Measurements from ENCODE around the gene MYRF. TPM values are rescaled to one million over a fixed set of nuclear protein-coding genes. Genes with fewer than 3 reads are reported as not detected.

MYRF gene
- polyA plus RNA-seq, 1 donor from 2014 or later: not detected

DNA sequence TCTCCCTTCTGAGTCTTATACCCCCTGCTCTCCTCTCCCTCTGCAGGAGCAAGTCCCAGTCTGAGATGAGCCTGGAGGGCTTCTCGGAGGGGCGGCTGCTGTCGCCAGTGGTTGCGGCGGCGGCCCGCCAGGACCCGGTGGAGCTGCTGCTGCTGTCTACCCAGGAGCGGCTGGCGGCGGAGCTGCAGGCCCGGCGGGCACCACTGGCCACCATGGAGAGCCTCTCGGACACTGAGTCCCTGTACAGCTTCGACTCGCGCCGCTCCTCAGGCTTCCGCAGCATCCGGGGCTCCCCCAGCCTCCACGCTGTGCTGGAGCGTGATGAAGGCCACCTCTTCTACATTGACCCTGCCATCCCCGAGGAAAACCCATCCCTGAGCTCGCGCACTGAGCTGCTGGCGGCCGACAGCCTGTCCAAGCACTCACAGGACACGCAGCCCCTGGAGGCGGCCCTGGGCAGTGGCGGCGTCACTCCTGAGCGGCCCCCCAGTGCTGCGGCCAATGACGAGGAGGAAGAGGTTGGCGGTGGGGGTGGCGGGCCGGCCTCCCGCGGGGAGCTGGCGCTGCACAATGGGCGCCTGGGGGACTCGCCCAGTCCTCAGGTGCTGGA, 8.8 kb upstream of the MYRF start:
- Mint-ChIP-seq H3K4me1 (no peaks in the 10 kb centered on the region), H3K9me3 (no peaks in the 10 kb centered on the region), H3K27me3 (peaks cover 3% of the 10 kb centered on the region), H3K4me3 (no peak overlapping the region), H3K27ac (no peak overlapping the region), H3K36me3 (peaks cover 1% of the 10 kb centered on the region)

DNA sequence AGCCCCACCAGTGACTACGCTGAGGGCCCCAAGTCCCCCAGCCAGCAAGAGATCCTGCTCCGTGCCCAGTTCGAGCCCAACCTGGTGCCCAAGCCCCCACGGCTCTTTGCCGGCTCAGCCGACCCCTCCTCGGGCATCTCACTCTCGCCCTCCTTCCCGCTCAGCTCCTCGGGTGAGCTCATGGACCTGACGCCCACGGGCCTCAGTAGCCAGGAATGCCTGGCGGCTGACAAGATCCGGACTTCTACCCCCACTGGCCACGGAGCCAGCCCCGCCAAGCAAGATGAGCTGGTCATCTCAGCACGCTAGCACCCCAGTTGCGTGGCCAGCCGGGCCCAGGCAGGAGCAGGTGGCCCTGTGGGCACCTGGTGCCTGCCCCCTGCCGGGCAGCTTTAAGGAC, 8.3 kb upstream of the MYRF start:
- H3K36me3 Mint-ChIP-seq: no peaks in the 10 kb centered on the region

DNA sequence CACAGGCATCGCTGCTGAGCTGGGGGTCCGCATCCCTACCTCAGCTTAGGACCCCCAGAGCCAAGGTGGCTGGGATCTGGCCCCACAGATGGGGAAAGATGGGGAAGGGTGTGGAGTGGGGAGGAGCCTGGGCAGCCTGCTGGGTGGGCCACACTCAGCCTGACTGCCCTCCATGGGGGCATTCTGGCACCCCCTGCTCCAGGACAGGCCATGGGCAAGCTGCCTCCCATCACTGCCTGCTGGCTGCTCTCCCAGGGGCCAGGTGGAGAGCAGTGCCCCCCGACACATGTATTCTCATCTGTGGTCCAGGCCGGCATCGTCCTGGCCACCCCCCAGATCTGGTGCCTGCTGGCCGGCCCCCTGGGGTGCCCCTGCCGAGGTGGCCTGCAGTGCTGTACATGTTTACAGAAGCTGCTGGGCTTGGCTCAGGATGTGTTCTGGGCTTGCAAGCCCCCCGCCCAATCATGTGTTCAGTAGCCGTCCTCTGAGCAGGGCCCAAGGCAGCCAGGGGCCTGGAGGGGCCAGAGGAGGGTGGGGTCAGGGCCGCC, 7.8 kb upstream of the MYRF start:
- Mint-ChIP-seq H3K36me3 (no peaks in the 10 kb centered on the region), H3K4me3 (no peak overlapping the region), H3K27me3 (peaks cover 9% of the 10 kb centered on the region), H3K27ac (no peak overlapping the region), H3K9me3 (no peaks in the 10 kb centered on the region), H3K4me1 (no peaks in the 10 kb centered on the region)

More for the DNA sequence above, 8.3 kb upstream of the MYRF start:
- Mint-ChIP-seq H3K27ac (no peak overlapping the region), H3K27me3 (peaks cover 5% of the 10 kb centered on the region), H3K4me1 (no peaks in the 10 kb centered on the region), H3K4me3 (no peak overlapping the region), H3K9me3 (no peaks in the 10 kb centered on the region)

DNA sequence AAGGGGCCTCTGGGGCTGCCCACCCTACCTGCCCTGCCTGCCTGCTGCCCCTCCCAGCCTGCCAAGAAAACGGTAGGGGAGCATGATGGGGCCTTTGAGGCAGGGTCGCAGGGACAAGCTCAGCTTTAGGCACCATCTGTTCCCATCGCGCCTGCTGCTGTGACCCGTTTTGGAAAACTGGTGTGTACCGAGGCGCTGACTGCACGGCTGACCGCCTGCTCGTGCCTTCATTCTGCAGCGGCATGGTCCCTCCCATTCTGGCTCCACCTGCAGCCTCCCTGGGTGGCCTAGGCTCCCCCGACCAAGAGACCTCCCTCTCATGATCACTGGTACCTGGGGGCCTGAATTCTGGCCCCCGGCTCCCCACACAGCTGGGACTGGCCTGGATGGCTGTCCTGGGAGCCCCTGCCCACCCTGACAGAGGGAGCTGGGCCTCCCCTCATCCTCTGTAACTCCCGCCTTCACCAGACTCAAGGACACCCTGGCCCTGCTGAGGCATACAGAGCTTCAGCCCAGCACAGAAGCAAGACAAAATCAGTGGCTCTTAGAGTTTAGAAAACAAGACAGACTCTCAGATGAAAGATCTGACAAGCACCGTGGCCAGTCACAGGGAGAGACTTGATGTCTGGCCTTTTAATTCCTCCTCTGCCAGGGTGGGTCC, 6.5 kb upstream of the MYRF start:
- H3K27ac Mint-ChIP-seq: no peak overlapping the region
- peaks cover 1% of the 10 kb centered on the region for H3K36me3 Mint-ChIP-seq
- H3K4me1 Mint-ChIP-seq: peaks cover 0 to under 1% (median 0%) of the 10 kb centered on the region in 3 donors
- H3K9me3 Mint-ChIP-seq: no peaks in the 10 kb centered on the region
- H3K27me3 Mint-ChIP-seq: peaks cover 14% of the 10 kb centered on the region
- no peak overlapping the region for H3K4me3 Mint-ChIP-seq

DNA sequence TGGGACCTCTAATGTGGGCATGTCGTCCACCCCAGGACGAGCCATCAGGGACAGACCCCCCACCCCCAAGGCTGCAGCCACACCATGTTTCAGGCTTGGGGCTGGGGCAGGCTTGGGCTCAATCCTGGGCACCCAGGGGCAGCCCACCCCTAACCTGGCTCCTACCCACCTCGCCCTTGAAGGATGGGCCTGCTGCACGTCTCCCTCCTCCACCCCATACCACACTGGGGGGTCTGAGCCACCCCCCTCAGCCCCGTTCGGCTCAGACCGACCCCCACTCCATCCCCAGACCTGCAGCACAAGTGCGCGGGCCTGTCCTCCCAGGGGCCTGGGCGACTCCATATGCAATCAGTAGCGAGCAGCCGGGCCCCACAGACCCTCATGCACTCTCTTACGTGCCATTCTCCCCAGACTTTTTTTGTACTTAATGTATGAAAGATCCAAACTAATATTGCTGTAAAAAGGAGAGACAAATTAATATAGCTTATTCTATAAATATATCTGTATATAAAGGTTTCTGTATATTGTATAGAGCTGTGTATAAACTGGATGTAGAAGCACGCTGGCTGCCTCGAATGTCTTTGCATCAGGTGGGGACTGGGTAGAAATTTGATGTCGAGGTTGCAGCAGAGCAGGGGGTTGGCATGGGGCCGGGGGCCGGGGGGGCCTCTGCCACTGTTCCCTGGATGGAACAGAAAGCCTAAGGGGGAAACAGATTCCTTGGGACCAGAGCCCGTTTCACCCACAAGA, 5.8 kb upstream of the MYRF start:
- Mint-ChIP-seq H3K27ac (peak overlapping the region in 1 of 3 donors; percentile 64), H3K4me1 (peaks cover 0 to 5% (median 0%) of the 10 kb centered on the region in 3 donors), H3K4me3 (no peak overlapping the region), H3K36me3 (peaks cover 2% of the 10 kb centered on the region), H3K27me3 (peaks cover 19% of the 10 kb centered on the region), H3K9me3 (no peaks in the 10 kb centered on the region)

DNA sequence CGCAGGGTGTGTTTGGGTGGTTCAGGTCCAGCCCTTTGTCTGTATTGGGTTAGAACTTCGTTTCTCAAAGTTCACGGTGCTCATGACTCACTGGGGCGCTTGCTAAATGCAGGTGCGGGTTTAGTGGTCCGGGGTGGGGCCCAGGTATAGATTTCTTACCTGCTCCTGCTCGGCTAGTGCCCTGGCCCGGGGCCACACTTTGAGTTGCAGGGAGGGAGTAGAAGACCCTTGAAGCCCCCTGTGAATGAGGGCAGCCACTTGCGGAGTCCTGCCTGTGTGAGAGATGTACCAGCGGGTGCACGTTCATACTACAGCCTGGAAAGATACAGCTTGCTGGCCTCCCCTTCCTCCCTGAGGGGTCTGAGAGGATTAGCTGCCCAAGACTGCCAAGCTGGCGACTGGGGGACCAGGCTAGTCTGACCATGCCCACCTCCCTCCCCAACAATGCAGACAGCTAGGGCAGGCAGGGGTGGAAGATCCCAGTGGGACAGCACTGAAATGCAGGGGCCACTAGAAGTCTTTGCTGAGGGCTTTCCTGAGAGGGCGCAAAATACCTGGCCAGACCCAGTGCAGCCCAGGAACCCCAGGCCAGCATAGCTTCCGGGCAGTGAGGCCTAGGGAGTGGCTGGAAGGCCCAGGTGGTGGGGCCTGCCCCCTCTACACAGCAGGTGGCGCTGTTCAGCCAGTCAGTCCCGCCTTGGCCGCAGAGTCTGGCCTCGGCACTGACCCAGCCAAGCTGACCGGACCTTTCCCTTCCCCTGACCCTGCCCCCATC, 5.1 kb upstream of the MYRF start:
- peaks cover 19% of the 10 kb centered on the region for H3K27me3 Mint-ChIP-seq
- H3K4me3 Mint-ChIP-seq: no peak overlapping the region
- peaks cover 2% of the 10 kb centered on the region for H3K36me3 Mint-ChIP-seq
- H3K9me3 Mint-ChIP-seq: no peaks in the 10 kb centered on the region
- H3K4me1 Mint-ChIP-seq: peaks cover 0 to 6% (median 2%) of the 10 kb centered on the region in 3 donors
- H3K27ac Mint-ChIP-seq: peak overlapping the region in 1 of 3 donors; percentile 64

DNA sequence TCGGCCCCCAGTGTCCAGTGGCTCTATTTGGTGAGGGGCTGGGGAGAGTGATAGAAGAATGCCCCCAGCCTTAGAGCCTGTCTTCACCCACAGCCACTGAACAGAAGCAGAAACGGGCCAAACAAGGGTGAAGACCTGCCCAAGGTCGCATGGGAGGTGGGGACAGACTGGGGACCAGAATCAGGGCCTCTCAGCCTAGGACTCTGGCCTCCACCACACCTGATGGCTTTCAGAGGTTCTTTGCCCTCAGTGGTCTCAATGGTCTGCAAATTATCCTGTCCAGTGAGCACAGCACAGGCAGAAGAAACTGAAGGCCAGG, 4.5 kb upstream of the MYRF start:
- Mint-ChIP-seq H3K36me3 (peaks cover 2% of the 10 kb centered on the region), H3K9me3 (no peaks in the 10 kb centered on the region), H3K4me1 (peaks cover 0 to 6% (median 3%) of the 10 kb centered on the region in 3 donors), H3K27ac (no peak overlapping the region), H3K4me3 (no peak overlapping the region), H3K27me3 (peaks cover 20% of the 10 kb centered on the region)

DNA sequence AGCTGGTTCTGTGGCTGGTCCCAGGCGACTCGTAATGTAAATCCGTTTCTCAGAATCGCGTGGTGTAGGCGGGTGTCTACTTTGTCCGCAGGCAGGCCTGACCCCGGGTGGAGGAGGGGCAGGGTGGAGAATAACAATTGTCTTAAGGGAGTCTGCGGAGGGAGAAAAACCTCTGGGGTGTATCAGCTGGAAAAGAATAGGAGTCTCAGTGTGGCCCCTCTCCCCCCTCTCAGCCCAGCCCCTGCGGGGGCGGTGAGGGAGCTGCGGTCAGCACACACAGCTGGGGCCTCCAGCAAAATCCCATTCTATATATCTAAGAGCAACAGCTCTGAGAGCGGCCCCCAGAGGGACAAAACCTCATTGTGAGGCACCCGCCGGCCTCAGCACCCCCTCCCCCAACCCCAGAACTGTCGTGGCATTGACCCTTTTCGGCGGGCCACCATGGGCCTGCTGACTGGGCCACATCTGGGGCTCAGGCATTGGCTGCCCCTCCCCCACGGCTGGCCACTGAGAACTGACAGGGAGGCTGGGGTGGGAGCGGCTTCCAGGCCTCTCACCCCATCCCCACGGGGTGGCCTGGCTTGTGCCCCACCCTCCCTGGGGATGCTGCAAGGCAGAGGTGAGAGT, 2.7 kb upstream of the MYRF start:
- H3K4me1 Mint-ChIP-seq: peaks cover 0 to 6% (median 5%) of the 10 kb centered on the region in 3 donors
- H3K27me3 Mint-ChIP-seq: peaks cover 26% of the 10 kb centered on the region
- H3K9me3 Mint-ChIP-seq: no peaks in the 10 kb centered on the region
- H3K36me3 Mint-ChIP-seq: peaks cover 3% of the 10 kb centered on the region
- no peak overlapping the region for H3K27ac Mint-ChIP-seq
- no peak overlapping the region for H3K4me3 Mint-ChIP-seq

DNA sequence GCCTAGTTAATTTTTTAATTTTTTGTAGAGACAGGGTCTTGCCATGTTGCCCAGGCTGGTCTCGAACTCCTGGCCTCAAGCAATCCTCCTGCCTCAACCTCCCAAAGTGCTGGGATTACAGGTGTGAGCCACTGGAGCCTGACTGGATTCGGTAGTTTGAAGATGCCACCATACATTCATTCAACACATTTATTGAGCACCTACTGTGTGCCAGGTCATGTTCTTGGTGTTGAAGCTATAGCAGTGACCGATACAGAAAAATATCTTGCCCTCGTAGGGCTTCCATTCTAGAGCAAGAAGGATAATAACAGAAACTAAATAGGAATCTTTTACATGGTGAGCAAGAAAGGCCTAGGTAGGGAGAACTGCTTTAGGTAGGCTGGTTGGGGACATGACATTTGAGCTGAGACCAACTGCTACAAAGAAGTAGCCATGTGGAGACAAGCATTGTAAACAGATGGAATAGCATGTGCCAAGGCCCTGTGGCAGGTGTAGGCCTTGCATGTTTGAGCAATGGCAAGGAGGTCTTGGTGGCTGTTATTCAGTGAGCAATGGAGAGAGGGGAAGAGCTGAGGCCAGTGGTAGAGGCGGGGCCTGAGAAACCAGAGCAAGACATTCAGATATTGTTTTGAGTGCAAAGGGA, 1.7 kb upstream of the MYRF start:
- Mint-ChIP-seq H3K4me1 (peaks cover 0 to 6% (median 5%) of the 10 kb centered on the region in 3 donors), H3K27ac (peak overlapping the region in 1 of 3 donors; percentile 40), H3K27me3 (peaks cover 26% of the 10 kb centered on the region), H3K4me3 (peak overlapping the region in 2 of 4 donors; percentile 67 to 76), H3K9me3 (no peaks in the 10 kb centered on the region), H3K36me3 (peaks cover 3% of the 10 kb centered on the region)

DNA sequence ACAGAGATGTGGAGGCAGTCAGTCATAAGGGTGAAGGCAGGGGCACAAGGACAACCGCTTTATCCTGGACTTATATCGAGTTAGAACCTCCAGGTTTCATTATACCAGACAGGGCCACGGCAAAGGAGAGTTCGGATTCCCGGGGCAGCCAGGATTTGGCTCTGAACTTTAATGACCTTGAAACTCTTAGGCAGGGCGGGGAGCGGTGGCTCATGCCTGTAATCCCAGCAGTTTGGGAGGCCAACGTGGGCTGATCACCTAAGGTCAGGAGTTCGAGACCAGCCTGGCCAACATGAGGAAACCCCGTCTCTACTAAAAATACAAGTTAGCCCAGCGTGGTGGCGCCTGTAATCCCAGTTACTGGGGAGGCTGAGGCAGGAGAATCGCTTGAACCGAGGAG, 1.1 kb upstream of the MYRF start:
- Mint-ChIP-seq H3K27ac (peak overlapping the region in 1 of 3 donors; percentile 40), H3K27me3 (peaks cover 26% of the 10 kb centered on the region), H3K36me3 (peaks cover 3% of the 10 kb centered on the region), H3K4me3 (peak overlapping the region in 2 of 4 donors; percentile 57 to 65), H3K4me1 (peaks cover 0 to 6% (median 5%) of the 10 kb centered on the region in 3 donors), H3K9me3 (no peaks in the 10 kb centered on the region)

DNA sequence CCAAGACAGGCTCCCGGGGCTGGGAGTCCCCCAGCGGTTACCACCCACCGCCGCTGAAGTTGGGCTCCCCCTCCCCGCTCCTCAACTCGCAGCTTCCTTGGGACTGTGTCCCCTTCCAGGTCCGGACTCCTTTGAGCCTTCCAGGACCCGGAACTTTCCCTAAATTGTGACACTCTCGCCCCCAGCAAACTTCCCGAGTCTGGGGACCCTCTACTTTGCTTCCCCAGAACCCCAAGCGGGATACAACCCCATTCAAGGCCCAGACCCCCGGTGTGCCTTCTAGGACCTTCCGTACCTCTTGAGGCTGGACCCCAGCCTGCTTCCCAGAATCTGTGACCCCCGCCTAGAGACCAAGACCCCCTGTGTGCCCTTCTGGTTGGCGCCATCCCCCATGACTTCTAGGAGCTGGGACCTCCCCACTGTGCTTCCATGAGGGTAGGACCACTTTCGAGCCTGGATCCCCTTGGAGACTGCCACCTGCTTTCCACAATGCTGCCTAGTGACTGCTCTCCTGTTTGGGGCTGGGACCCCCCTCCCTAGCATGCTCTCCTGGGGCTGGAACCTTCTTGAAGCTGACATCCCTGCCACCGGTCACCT, 587 bp downstream of the MYRF start:
- no peak overlapping the region for H3K27ac Mint-ChIP-seq
- H3K4me3 Mint-ChIP-seq: peak overlapping the region in 3 of 4 donors; percentile 72 to 84 (median 79)
- peaks cover 26% of the 10 kb centered on the region for H3K27me3 Mint-ChIP-seq
- peaks cover 3% of the 10 kb centered on the region for H3K36me3 Mint-ChIP-seq
- peaks cover 4 to 8% (median 7%) of the 10 kb centered on the region in 3 donors for H3K4me1 Mint-ChIP-seq
- no peaks in the 10 kb centered on the region for H3K9me3 Mint-ChIP-seq

DNA sequence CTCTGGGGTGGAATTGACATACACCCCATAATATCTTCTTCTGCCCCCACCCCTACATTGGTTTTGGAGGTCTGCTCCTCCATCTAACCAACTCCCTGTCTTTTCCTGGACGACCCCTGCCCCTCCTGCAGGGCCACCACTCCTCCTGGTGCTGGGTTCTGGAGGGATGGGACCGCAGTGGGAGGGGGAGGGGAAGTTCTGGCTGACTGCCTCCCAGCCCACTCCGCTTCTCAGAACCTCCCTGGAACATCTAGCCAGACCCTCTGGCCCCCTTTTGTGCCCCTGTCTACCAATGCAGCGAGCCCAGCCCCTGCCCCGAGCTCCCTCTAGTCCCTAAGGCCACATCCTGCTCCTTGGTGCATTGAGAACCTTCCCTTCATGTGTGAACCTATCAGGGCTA, 1.2 kb downstream of the MYRF start:
- H3K9me3 Mint-ChIP-seq: no peaks in the 10 kb centered on the region

DNA sequence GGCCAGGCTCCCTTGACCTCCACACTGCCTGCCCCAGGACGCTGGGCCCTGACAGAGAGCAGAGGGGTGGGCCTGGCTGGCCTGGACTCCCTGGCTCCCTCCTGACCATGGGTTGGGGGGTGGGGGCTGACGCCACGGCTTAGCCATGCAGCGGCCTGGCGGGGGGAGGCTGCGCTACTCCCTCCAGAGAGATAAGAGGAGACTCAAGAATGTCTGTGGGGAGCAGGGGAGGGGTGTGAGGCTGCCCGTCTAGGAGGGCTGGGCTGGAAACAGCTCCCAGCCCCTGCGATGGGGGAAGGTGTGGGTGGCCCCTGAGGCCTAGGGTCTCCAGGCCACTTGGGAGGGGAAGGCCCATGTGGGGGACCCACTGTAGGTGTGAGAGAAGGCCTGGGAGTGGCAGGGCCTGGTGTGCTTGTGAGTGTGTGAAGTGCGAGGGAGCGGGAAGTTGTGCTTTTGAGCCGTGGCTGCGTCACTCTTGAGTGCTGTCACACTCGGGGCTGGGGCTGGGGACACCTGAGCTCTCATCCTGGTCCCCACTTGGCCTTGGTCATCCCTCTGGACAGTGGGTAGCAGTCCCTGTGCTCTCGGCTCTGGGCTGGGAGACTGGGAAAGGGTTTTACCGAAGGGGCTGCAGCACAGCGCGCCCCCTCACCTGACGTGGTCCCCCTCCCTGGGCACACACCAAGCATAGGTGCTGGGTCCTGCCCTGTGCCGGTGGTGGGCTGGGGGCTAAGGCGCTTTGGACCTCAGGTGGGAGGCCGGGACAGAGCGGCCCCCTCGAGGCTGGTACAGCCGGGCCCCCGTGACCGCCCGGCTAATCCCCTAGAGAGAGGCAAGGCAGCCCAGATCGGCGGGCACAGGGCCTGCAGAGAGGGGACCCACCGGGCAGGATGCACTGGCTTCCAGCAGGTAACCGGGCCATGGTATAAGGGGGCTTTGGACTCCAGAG, 2.4 kb downstream of the MYRF start:
- Mint-ChIP-seq H3K4me3 (no peak overlapping the region), H3K36me3 (peaks cover 3% of the 10 kb centered on the region), H3K4me1 (peaks cover 4 to 9% (median 7%) of the 10 kb centered on the region in 3 donors), H3K9me3 (no peaks in the 10 kb centered on the region), H3K27ac (no peak overlapping the region), H3K27me3 (peaks cover 19% of the 10 kb centered on the region)

More for the DNA sequence above, 1.2 kb downstream of the MYRF start:
- H3K36me3 Mint-ChIP-seq: peaks cover 3% of the 10 kb centered on the region
- peaks cover 4 to 8% (median 7%) of the 10 kb centered on the region in 3 donors for H3K4me1 Mint-ChIP-seq
- H3K4me3 Mint-ChIP-seq: peak overlapping the region in 3 of 4 donors; percentile 72 to 84 (median 79)
- peaks cover 25% of the 10 kb centered on the region for H3K27me3 Mint-ChIP-seq
- no peak overlapping the region for H3K27ac Mint-ChIP-seq

All from IgD-negative memory B cell (primary cell).